Measurements from ENCODE around the gene BRD1.

Gene BRD1

DNA sequence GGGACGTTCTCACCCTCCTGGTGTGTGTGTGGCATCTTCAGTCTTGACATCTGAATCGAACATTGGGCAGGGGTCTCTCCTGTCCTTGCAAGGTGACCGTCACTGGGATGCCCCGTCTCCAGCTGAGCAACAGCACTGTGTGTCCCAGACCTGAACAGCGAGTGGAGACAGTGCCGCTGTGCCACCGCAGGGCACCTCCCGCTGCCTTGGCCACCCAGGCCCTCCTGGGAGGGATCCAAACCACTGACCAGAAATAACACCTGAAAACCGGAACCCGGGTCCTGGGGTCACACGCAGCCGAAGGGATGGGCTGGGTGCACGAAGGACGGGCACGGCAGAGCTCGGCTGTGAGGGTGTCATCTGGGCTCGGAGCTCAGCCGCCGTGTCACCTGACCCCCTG is 102.2 kb downstream of the BRD1 start:
- DNase-seq, result no peak

DNA sequence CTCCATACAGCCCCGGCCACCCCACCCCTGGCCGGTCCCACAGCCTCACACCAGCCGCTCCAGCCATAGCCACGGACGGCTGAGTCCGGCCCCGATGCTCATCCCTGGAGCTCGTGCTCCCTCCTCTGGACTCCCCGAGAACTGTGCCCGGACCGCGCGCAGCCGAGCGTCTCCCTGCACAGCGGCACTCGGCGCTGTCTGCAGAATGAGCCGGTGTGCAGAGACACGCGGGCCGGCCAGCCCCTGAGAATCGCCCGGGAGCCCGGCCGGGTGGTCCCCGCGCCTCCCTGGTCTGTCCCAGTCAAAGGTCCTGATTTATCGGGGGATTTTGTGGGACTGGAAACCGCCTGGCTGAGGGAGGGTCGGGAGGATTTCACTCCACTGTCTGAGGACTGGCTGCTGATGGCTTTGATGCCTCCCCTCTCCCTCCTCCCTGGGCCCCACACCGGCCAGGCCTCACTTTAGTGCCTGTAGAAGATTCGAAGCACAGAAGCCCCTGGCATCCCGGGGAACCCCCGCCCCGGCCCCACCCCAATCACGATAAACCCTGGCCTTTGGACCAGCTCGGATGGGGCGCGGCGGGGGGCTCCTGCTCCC is 102.7 kb downstream of the BRD1 start:
- peak; percentile 67 to 81 (median 76) for DNase-seq

DNA sequence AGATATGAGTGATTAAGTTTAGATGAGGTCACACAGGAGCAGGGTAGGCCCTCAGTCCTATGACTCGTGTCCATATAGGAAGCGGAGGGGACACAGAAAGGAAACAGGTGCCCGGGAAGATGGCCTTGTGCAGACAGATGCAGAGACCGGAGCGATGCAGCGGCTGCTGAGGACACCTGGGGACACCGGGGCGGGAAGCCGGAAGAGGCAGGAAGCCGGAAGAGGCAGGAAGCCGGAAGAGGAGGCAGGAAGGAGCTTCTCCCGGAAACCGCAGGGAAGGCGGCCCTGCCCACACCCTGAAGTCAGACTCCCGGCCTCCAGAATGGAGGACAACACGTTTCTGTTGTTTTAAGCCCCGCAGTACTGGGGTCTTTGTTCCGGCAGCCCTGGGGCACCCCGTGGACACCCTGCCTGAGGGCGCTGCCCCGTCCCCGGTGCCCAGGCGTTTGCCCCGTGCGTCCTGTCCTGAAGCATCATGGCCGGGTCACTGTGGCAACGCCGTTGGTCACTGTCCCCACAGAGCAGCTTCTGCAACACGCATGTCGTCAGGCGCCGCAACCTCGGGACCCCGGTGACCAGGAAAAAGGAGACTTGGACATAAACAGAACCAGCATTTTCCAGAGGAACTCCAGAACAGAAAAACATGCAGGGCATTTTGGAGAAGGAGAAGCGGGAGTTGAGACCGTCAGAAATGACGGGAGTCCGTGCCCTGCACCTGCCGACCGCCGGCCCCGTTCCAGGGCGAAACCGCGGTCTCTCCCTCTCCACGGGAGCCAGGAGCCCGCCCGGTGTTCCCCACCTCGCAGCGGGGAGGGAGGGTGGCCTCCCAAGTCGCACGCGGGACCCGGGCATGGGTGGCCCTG is 103.4 kb downstream of the BRD1 start:
- DNase-seq, result no peak

DNA sequence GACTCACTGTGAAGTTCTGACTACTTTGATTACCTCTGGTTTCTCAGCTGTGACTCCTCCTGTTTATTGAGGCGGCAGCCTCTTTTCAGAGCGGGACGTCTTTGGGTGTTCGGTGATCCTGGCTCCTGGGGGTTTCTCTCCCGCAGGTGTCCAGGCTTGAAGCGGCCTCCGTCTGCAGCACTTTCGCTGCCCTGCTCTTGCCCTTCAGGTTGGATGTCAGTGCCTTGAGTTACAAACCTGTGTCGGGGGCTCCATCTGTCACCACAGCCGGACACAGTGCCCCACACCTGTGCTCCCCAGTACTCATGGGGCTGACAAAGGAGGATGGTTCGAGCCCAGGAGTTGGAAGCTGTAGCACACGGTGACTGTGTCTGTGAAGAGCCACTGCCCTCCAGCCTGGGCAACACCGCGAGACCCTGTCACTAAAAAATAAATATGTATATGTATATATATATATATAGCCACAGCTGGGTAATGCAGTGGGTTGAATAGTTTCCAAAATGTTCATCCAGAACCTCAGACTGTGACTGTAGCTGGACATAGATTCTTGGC is 104.1 kb downstream of the BRD1 start:
- DNase-seq, result no peak

Data from suppressor macrophage treated with lipopolysaccharide for 1 hour (primary cell).